Measurements from ENCODE around the gene COL24A1. TPM values are rescaled to one million over a fixed set of nuclear protein-coding genes. Genes with fewer than 3 reads are reported as not detected.
"Not testable (repeated sequence)": the region's sequence is repeated elsewhere in the genome, so short reads cannot be mapped to it uniquely, and the experiment has no call there.

The COL24A1 gene
- total and polyA plus RNA-seq, 7 donors = under 0.01 to 8.6 (median 6.7) TPM; not detected in 1

- Histone ChIP-seq H3K36me3 (no peaks in the 10 kb centered on the region), H3K27ac (no peak overlapping the region), H3K27me3 (no peaks in the 10 kb centered on the region), H3K4me3 (no peak overlapping the region), H3K9me3 (no peaks in the 10 kb centered on the region), H3K4me1 (no peaks in the 10 kb centered on the region)
- DNase-seq = no peak
- TF ChIP-seq POLR2A (IDR thresholded peaks at IDR 0.05) (no peak), CTCF (IDR thresholded peaks at IDR 0.05) (no peak), POLR2AphosphoS5 (IDR thresholded peaks at IDR 0.05) (no peak), EP300 (IDR thresholded peaks at IDR 0.05) (no peak)
- intact Hi-C loops (cut with DNase I) = no loop called here
- WGBS, 2 donors = 52 to 58% methylated on average over 2 of the region's 2 CpGs
Observed at GRCh38 chr1:85838238-85838637, 318.3 kb downstream of the COL24A1 start.

DNA sequence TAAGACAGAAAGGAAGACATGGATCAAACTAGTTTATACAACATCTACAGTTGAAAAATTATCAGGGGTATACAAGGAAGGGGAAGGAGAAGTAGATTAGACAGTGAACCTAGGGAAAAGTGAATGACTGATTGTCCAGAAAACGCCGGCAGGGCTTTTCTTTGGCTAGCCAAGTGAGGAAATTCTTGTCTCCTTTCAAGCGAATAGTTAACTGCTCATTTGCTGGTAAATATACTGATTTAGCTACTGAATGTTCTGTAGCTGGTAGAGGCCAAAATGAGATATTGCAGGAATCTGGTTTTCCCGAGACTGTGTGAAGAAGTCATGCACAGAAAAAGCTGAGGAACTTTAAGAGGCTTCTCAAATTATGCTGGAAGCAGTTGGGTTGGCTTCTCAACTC is 319.8 kb downstream of the COL24A1 start:
- no peaks in the 10 kb centered on the region for H3K27me3 ChIP-seq
- DNase-seq = no peak
- TF ChIP-seq EP300 (IDR thresholded peaks at IDR 0.05) (no peak), POLR2A (IDR thresholded peaks at IDR 0.05) (no peak), POLR2AphosphoS5 (IDR thresholded peaks at IDR 0.05) (no peak), CTCF (IDR thresholded peaks at IDR 0.05) (no peak)
- WGBS, 2 donors = 62 to 70% methylated on average over 4 of the region's 4 CpGs
- H3K9me3 ChIP-seq = no peaks in the 10 kb centered on the region
- H3K36me3 ChIP-seq = no peaks in the 10 kb centered on the region
- H3K27ac ChIP-seq = no peak overlapping the region
- H3K4me1 ChIP-seq = no peaks in the 10 kb centered on the region
- intact Hi-C loops (cut with DNase I) = no loop called here
- no peak overlapping the region for H3K4me3 ChIP-seq

DNA sequence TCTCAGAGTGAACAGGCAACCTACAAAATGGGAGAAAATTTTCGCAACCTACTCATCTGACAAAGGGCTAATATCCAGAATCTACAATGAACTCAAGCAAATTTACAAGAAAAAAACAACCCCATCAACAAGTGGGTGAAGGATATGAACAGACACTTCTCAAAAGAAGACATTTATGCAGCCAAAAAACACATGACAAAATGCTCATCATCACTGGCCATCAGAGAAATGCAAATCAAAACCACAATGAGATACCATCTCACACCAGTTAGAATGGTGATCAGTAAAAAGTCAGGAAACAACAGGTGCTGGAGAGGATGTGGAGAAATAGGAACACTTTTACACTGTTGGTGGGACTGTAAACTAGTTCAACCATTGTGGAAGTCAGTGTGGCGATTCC is 323.4 kb downstream of the COL24A1 start:
- DNase-seq; intact Hi-C loops (cut with DNase I); H3K4me3 ChIP-seq; H3K4me1 ChIP-seq; H3K36me3 ChIP-seq; H3K27ac ChIP-seq; H3K9me3 ChIP-seq; H3K27me3 ChIP-seq: not testable (repeated sequence)
- 88 to 89% methylated on average over 1 to 2 of the region's 2 CpGs for WGBS, 2 donors

DNA sequence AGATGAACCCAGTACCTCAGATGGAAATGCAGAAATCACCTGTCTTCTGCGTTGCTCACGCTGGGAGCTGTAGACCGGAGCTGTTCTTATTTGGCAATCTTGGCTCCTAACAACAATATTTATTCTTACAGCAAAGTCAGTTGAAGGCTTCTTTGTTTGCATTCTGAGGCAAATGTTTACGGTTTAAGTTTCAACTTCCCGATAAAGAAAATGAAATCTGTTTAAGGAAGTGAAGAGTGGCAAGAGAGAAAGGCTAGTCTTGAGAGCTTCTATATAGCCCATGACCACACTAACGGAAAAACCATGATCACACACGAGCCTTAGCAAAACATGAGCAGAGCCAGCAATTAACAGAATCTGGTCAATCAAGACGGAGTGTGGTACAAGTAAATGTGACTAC is 325.7 kb downstream of the COL24A1 start:
- Histone ChIP-seq H3K27ac (no peak overlapping the region), H3K4me1 (no peaks in the 10 kb centered on the region), H3K27me3 (no peaks in the 10 kb centered on the region), H3K9me3 (peaks cover 0 to 3% (median 0%) of the 10 kb centered on the region in 4 donors), H3K4me3 (no peak overlapping the region), H3K36me3 (no peaks in the 10 kb centered on the region)
- WGBS, 2 donors = 80 to 81% methylated on average over 8 of the region's 8 CpGs
- DNase-seq = no peak
- TF ChIP-seq CTCF (IDR thresholded peaks at IDR 0.05) (no peak), POLR2AphosphoS5 (IDR thresholded peaks at IDR 0.05) (no peak), POLR2A (IDR thresholded peaks at IDR 0.05) (no peak), EP300 (IDR thresholded peaks at IDR 0.05) (no peak)
- intact Hi-C loops (cut with DNase I) = no loop called here

GRCh38 chr1:85824066-85824840 is 332.3 kb downstream of the COL24A1 start:
- Histone ChIP-seq H3K27me3 (no peaks in the 10 kb centered on the region), H3K36me3 (no peaks in the 10 kb centered on the region), H3K27ac (no peak overlapping the region), H3K4me3 (no peak overlapping the region), H3K4me1 (no peaks in the 10 kb centered on the region), H3K9me3 (no peaks in the 10 kb centered on the region)
- TF ChIP-seq POLR2AphosphoS5 (IDR thresholded peaks at IDR 0.05) = no peak
- no peak for TF ChIP-seq POLR2A (IDR thresholded peaks at IDR 0.05)
- no peak for TF ChIP-seq EP300 (IDR thresholded peaks at IDR 0.05)
- TF ChIP-seq CTCF (IDR thresholded peaks at IDR 0.05) = no peak
- intact Hi-C loops (cut with DNase I) = no loop called here
- DNase-seq = no peak
- 87 to 90% methylated on average over 9 of the region's 9 CpGs for WGBS, 2 donors

Measured in sigmoid colon (tissue), 7 donors.